ENCODE results near the gene TC2N. TPM values are rescaled to one million over a fixed set of nuclear protein-coding genes. Genes with fewer than 3 reads are reported as not detected.

Gene TC2N
- total and polyA plus RNA-seq, 9 of the 15 experiments (the other 6 are each of a cell fraction or from before 2014, with no cell fraction given) = 2.0 to 12.5 (median 7.3) TPM

- no peak overlapping the region for H3K4me2 ChIP-seq (ENCODE audit: insufficient read depth, low read length)
- intact Hi-C loops (cut with micrococcal nuclease) (loop anchor here (10.0 kb wide), 1 partner anchor 245 kb away; no protein-coding TSS in a partner anchor), in situ Hi-C loops (cut with MboI) (no loop called here)
- H3K27me3 ChIP-seq (ENCODE audit: control insufficient read depth in 2 of 2, insufficient read depth in 2 of 2, low read length in 2 of 2) = peaks cover 4 to 30% of the 10 kb centered on the region in 2 experiments
- H3K79me2 ChIP-seq (ENCODE audit: control insufficient read depth, insufficient read depth, low read length) = no peaks in the 10 kb centered on the region
- no peaks in the 10 kb centered on the region for H3K4me1 ChIP-seq (replicated peaks in 1 of 2; ENCODE audit: control insufficient read depth in 2 of 2, insufficient read depth in 2 of 2, low read length in 2 of 2)
- H3K27ac ChIP-seq (ENCODE audit: extremely low read depth, low read depth, low read length) = no peak overlapping the region
- ChIA-PET CTCF (ENCODE audit: low intra/inter-chr PET ratio) (interaction anchor here (0.7 kb wide), 1 partner anchor 545 kb away, joined by 3 read pairs; no protein-coding TSS in a partner anchor), POLR2A (no interaction called here)
- DNase-seq (ENCODE audit: extremely low read depth in 1 of 4, low spot score in 3 of 4) (no peak), ATAC-seq (no peak), FAIRE-seq (no peak)
- no peak for TF ChIP-seq FOXM1 (IDR thresholded peaks at IDR 0.05; ENCODE audit: low read depth)
- no peak for TF ChIP-seq FOXM1 (CRISPR knock-in tag; IDR thresholded peaks at IDR 0.05; ENCODE audit: low read depth)
- TF ChIP-seq EHMT2 (IDR thresholded peaks at IDR 0.05) = no peak
- TF ChIP-seq ZNF436 (CRISPR knock-in tag; IDR thresholded peaks at IDR 0.05) = no peak
- no peak for TF ChIP-seq ZNF124 (CRISPR knock-in tag; IDR thresholded peaks at IDR 0.05)
- no peak for TF ChIP-seq ZNF644 (tag; IDR thresholded peaks at IDR 0.05; ENCODE audit: low read depth)
- no peak for TF ChIP-seq USF2 (CRISPR knock-in tag; IDR thresholded peaks at IDR 0.05)
- no peak overlapping the region for H3K4me3 ChIP-seq
- no peak overlapping the region for H2AFZ ChIP-seq (ENCODE audit: low read depth, low read length)
- no peaks in the 10 kb centered on the region for H3K36me3 ChIP-seq (ENCODE audit: control insufficient read depth, insufficient read depth, low read length)
- 0% methylated on average over 4 of the region's 4 CpGs for WGBS (ENCODE audit: insufficient coverage, low coverage, missing lambda C conversion rate)
- no peaks in the 10 kb centered on the region for H3K9me1 ChIP-seq (ENCODE audit: control insufficient read depth, insufficient read depth, low read length)
- no peaks in the 10 kb centered on the region for H3K9me3 ChIP-seq (replicated peaks; ENCODE audit: control insufficient read depth, insufficient read depth, low read depth, low read length)
- no peaks in the 10 kb centered on the region for H4K20me1 ChIP-seq (replicated peaks; ENCODE audit: control insufficient read depth, insufficient read depth, low read length)
- no peak overlapping the region for H3K9ac ChIP-seq (ENCODE audit: insufficient read depth in 1 of 2, low read depth in 2 of 2, low read length in 2 of 2)
- BruUV-seq (replicated peaks) = no TSS peak
These were observed 32.5 kb upstream of the TC2N start for GRCh38 chr14:91899806-91900205.
